HG02678 (cell line): ENCODE measurements around the gene PKLR.
A peak's percentile ranks its signal among the peaks of the same experiment; 100 is the strongest.
"Not testable (repeated sequence)": the region's sequence is repeated elsewhere in the genome, so short reads cannot be mapped to it uniquely, and the experiment has no call there.

ENCODE experiments used
- ATAC-seq: cut with Tn5 transposase; IDR thresholded peaks from one replicate; pipeline ENCODE4 v1.9.1; 2021; ENCODE audit warnings: mild to moderate bottlenecking, moderate library complexity; ENCODE audit not compliant: unreplicated experiment

Gene PKLR

GRCh38 chr1:155260276-155260675 lies 41.0 kb downstream of the PKLR start:
- no peak for ATAC-seq

- no peak for ATAC-seq
Measured at GRCh38 chr1:155256058-155256852, 45.0 kb downstream of the PKLR start.

GRCh38 chr1:155255243-155256007 lies 45.8 kb downstream of the PKLR start, which contains the start of gene ENTREP3:
Gene ENTREP3, minus strand, starts transcription at chr1:155255483. Its CDS starts 606 bp downstream, at chr1:155254877.
- ATAC-seq: peak; percentile 74

GRCh38 chr1:155254714-155255242 lies 46.5 kb downstream of the PKLR start:
- ATAC-seq: no peak

- ATAC-seq: no peak
Measured at GRCh38 chr1:155254228-155254713, 47.0 kb downstream of the PKLR start.

- ATAC-seq: no peak
Measured at GRCh38 chr1:155253797-155254196, 47.4 kb downstream of the PKLR start.

GRCh38 chr1:155253208-155253607 lies 48.0 kb downstream of the PKLR start:
- no peak for ATAC-seq

GRCh38 chr1:155251566-155251965 lies 49.7 kb downstream of the PKLR start:
- no peak for ATAC-seq

- ATAC-seq: peak; percentile 82
Measured at GRCh38 chr1:155250633-155251449, 50.4 kb downstream of the PKLR start.

GRCh38 chr1:155250246-155250632 lies 51.0 kb downstream of the PKLR start:
- peak; percentile 21 for ATAC-seq

- ATAC-seq: no peak
Measured at GRCh38 chr1:155247667-155248553, 53.3 kb downstream of the PKLR start.

GRCh38 chr1:155246796-155247195 lies 54.4 kb downstream of the PKLR start:
- ATAC-seq: not testable (repeated sequence)

- no peak for ATAC-seq
Measured at GRCh38 chr1:155245163-155245524, 56.1 kb downstream of the PKLR start.

- ATAC-seq: peak; percentile 91
Measured at GRCh38 chr1:155244368-155245162, 56.7 kb downstream of the PKLR start.

GRCh38 chr1:155242805-155243358 lies 58.4 kb downstream of the PKLR start:
- no peak for ATAC-seq

GRCh38 chr1:155241841-155242264 lies 59.4 kb downstream of the PKLR start:
- no peak for ATAC-seq

GRCh38 chr1:155241069-155241679 lies 60.1 kb downstream of the PKLR start:
- no peak for ATAC-seq
